HCT116 (cell line): ENCODE results near the gene WIPF3. TPM values are rescaled to one million over a fixed set of nuclear protein-coding genes. Genes with fewer than 3 reads are reported as not detected.
A peak's percentile ranks its signal among the peaks of the same experiment; 100 is the strongest.

Experiments used
- ATAC-seq: fragments of 200-7000 bp; cut with Tn5 transposase; 2 replicates; pipeline ENCODE4 v1.9.1; 2020; ENCODE audit warnings: mild to moderate bottlenecking, moderate library complexity
- BruUV-seq: library from RNA; stranded (reverse); fragments of 400-500 nt; replicated peaks from 2 replicates; lab custom pipeline; 2021; lab: Mats Ljungman, UMichigan
- CTCF ChIA-PET: fragments of 300-600 bp; sonication (Branson Sonifier 250); formaldehyde crosslinking; loops from one replicate; lab custom pipeline; 2021; ENCODE audit warnings: antibody characterized with exemption; lab: Charles Lee
- POLR2A ChIA-PET: fragments of 300-600, 350-600 bp; sonication (Branson Sonifier 250); formaldehyde crosslinking; loops from one replicate; lab custom pipeline; 2021; ENCODE audit warnings: antibody characterized with exemption; lab: Charles Lee
- RAD21 ChIA-PET, 2 experiments: fragments of 300-600 bp; sonication (Branson Sonifier 250); formaldehyde crosslinking; loops; one replicate each; lab custom pipeline; 2023; ENCODE audit warnings: low total read pairs in 2 of 2; ENCODE audit not compliant: uncharacterized antibody in 2 of 2, unreplicated experiment in 2 of 2, low non-redundant PET in 1 of 2; lab: Charles Lee
- DNase-seq: peaks from one replicate; pipeline ENCODE4 v3.0.0-alpha.2; 2010; ENCODE audit warnings: low read depth, low spot score
- H2AFZ ChIP-seq: fragments of 200-600 bp; shearing (Covaris generic), sonication (generic); 2 replicates; pipeline ENCODE4 v1.6.1; 2017; ENCODE audit warnings: low read depth, mixed run types, mixed read lengths, antibody characterized with exemption, low read length; ENCODE audit not compliant: poor library complexity, severe bottlenecking
- H3K27ac ChIP-seq: 2 replicates; pipeline ENCODE4 v1.5.1; 2012; ENCODE audit warnings: low read depth, low read length
- H3K27me3 ChIP-seq: fragments of 200-600 bp; sonication (generic); 2 replicates; pipeline ENCODE4 v1.6.1; 2016; ENCODE audit warnings: mixed run types, low read length, mixed read lengths; ENCODE audit not compliant: insufficient read depth
- H3K36me3 ChIP-seq, 2 experiments: fragments of 200-500 bp in 1 of 2; fragments of 200-600 bp in 1 of 2; sonication (Bioruptor generic) in 1 of 2; sonication (generic) in 1 of 2; 2 replicates each; pipeline versions ENCODE4 v1.5.1 to v1.6.1; 2014 to 2016; ENCODE audit warnings: low read length in 2 of 2, inconsistent platforms in 1 of 2, mixed read lengths in 1 of 2, mixed run types in 1 of 2; ENCODE audit not compliant: insufficient read depth in 2 of 2, control insufficient read depth in 1 of 2
- H3K4me1 ChIP-seq, 2 experiments: fragments of 200-600 bp in 1 of 2; sonication (generic) in 1 of 2; 2 replicates each; pipeline versions ENCODE4 v1.5.1 to v1.6.1; 2012 to 2017; ENCODE audit warnings: low read length in 2 of 2, inconsistent platforms in 1 of 2, mild to moderate bottlenecking in 1 of 2, mixed read lengths in 1 of 2, mixed run types in 1 of 2, moderate library complexity in 1 of 2; ENCODE audit not compliant: insufficient read depth in 2 of 2, control insufficient read depth in 1 of 2
- H3K4me2 ChIP-seq: fragments of 200-600 bp; sonication (generic); 2 replicates; pipeline ENCODE4 v1.6.1; 2017; ENCODE audit warnings: mixed run types, low read length, mixed read lengths
- H3K4me3 ChIP-seq, 2 experiments: fragments of 200-600 bp in 1 of 2; sonication (generic) in 1 of 2; replicated peaks in 1 of 2; 2 replicates each; pipeline ENCODE4 v1.5.1; 2011 to 2016; ENCODE audit warnings: low read length in 2 of 2, control low read depth in 1 of 2, low read depth in 1 of 2, mild to moderate bottlenecking in 1 of 2, mixed read lengths in 1 of 2, mixed run types in 1 of 2
- H3K79me2 ChIP-seq: fragments of 200-600 bp; sonication (generic); 2 replicates; pipeline ENCODE4 v1.6.1; 2017; ENCODE audit warnings: mild to moderate bottlenecking, mixed run types, low read length, moderate library complexity, mixed read lengths; ENCODE audit not compliant: insufficient read depth
- H3K9ac ChIP-seq: fragments of 200-600 bp; sonication (generic); 2 replicates; pipeline ENCODE4 v1.6.1; 2016; ENCODE audit warnings: low read length, mixed read lengths
- H3K9me2 ChIP-seq: fragments of 200-600 bp; sonication (generic), shearing (Covaris generic); 2 replicates; pipeline ENCODE4 v1.6.1; 2017; ENCODE audit warnings: mixed run types, mild to moderate bottlenecking, moderate library complexity; ENCODE audit not compliant: insufficient read depth
- H3K9me3 ChIP-seq, 2 experiments: fragments of 200-500 bp in 1 of 2; fragments of 200-600 bp in 1 of 2; sonication (Bioruptor generic) in 1 of 2; sonication (generic) in 1 of 2; 2 replicates each; pipeline ENCODE4 v1.6.1; 2014 to 2017; ENCODE audit warnings: low read length in 2 of 2, mixed read lengths in 2 of 2, inconsistent platforms in 1 of 2, low read depth in 1 of 2, mild to moderate bottlenecking in 1 of 2, mixed run types in 1 of 2, moderate library complexity in 1 of 2; ENCODE audit not compliant: control insufficient read depth in 1 of 2, insufficient read depth in 1 of 2
- H4K20me1 ChIP-seq: fragments of 200-600 bp; sonication (generic), shearing (Covaris generic); 2 replicates; pipeline ENCODE4 v1.6.1; 2017; ENCODE audit warnings: mixed run types, mild to moderate bottlenecking, moderate library complexity; ENCODE audit not compliant: insufficient read depth
- CBX3 ChIP-seq: IDR thresholded peaks from 2 replicates; pipeline ENCODE4 v1.6.1; 2012; ENCODE audit warnings: low read depth
- EZH2 ChIP-seq: fragments of 200-600 bp; sonication (generic); IDR thresholded peaks from 2 replicates; pipeline ENCODE4 v1.6.1; 2017; ENCODE audit warnings: antibody characterized with exemption, mixed run types
- FOSL1 ChIP-seq: IDR thresholded peaks from 2 replicates; pipeline ENCODE4 v1.6.1; 2012; ENCODE audit warnings: low read depth
- JUND ChIP-seq: IDR thresholded peaks from 2 replicates; pipeline ENCODE4 v1.6.1; 2012
- RAD21 ChIP-seq: IDR thresholded peaks from 2 replicates; pipeline ENCODE4 v1.6.1; 2012; ENCODE audit warnings: low read depth, mild to moderate bottlenecking
- SIN3A ChIP-seq: IDR thresholded peaks from 2 replicates; pipeline ENCODE4 v1.6.1; 2012; ENCODE audit warnings: low read depth
- SP1 ChIP-seq: IDR thresholded peaks from 2 replicates; pipeline ENCODE4 v1.6.1; 2012; ENCODE audit warnings: low read depth
- SRF ChIP-seq: IDR thresholded peaks from 2 replicates; pipeline ENCODE4 v1.6.1; 2012; ENCODE audit warnings: low read depth
- YY1 ChIP-seq: IDR thresholded peaks from 2 replicates; pipeline ENCODE4 v1.6.1; 2011; ENCODE audit warnings: low read length, low read depth, moderate library complexity, mild to moderate bottlenecking; ENCODE audit not compliant: insufficient replicate concordance; ENCODE audit errors: extremely low read depth
- ZFX ChIP-seq: fragments of 450-650 bp; IDR thresholded peaks from 2 replicates; pipeline ENCODE4 v1.6.1; 2017
- ZNF274 ChIP-seq: fragments of 200-500 bp; sonication (Bioruptor generic); IDR thresholded peaks from 2 replicates; pipeline ENCODE4 v1.6.1; 2014; ENCODE audit warnings: mild to moderate bottlenecking, low read depth, low read length, inconsistent platforms
- intact Hi-C: fragments of 100-400 bp; cut with micrococcal nuclease; formaldehyde crosslinking; loops from 2 replicates; pipeline ENCODE4 v1.10.0; 2022
- total RNA-seq: library from RNA; stranded (reverse); gene quantifications from one replicate; pipeline ENCODE4 v1.2.1, GENCODE V29; 2021; ENCODE audit not compliant: unreplicated experiment
- TF ChIP-seq, protein P1 (sequence below), 3 experiments: fragments of 200-600 bp in 1 of 3; sonication (generic) in 1 of 3; IDR thresholded peaks in 2 of 3; conservative IDR thresholded peaks in 1 of 3; 2 replicates each; pipeline ENCODE4 v1.5.1; 2012 to 2017; ENCODE audit warnings: low read depth in 2 of 3, low read length in 2 of 3, antibody characterized with exemption in 1 of 3, borderline replicate concordance in 1 of 3, control low read depth in 1 of 3, mild to moderate bottlenecking in 1 of 3, mixed read lengths in 1 of 3, mixed run types in 1 of 3, moderate library complexity in 1 of 3; ENCODE audit not compliant: insufficient read depth in 1 of 3
- TF ChIP-seq, protein P2 (sequence below): IDR thresholded peaks from 2 replicates; pipeline ENCODE4 v1.6.1; 2012
- TF ChIP-seq, protein P3 (sequence below): IDR thresholded peaks from 2 replicates; pipeline ENCODE4 v1.6.1; 2012

The WIPF3 gene
- total RNA-seq, 1 experiment from 2014 or later = 8.6 TPM

DNA sequence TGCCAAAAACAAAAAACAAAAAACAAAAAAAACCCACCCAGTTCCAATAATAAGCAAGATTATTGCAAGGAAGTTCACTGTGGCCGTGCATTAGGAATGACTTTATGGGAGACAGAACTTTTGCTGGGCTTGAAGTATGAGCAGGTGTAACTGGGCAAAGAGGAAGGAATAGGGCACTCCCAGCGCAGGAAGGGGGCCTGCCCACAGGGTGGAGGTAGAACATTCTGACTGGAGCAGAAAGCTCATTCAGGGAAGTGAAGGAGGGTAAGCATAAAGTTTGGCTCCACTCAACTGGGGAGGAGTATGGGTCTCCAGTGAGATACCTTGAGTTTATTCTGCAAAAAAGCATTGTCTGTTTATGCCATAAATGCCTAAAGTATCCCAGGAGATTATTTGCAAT, 42.1 kb upstream of the WIPF3 start:
- Histone ChIP-seq H4K20me1 (no peaks in the 10 kb centered on the region), H3K27me3 (no peaks in the 10 kb centered on the region), H3K4me1 (no peaks in the 10 kb centered on the region), H3K36me3 (no peaks in the 10 kb centered on the region), H2AFZ (no peak overlapping the region), H3K27ac (no peak overlapping the region), H3K4me2 (no peak overlapping the region), H3K9me2 (no peaks in the 10 kb centered on the region), H3K4me3 (no peak overlapping the region), H3K79me2 (no peaks in the 10 kb centered on the region), H3K9ac (no peak overlapping the region), H3K9me3 (no peaks in the 10 kb centered on the region)
- no peak for DNase-seq
- CTCF ChIA-PET = interaction anchor here (1.0 kb wide), 2 partner anchors 157 to 298 kb away, joined by 5 to 10 read pairs; no protein-coding TSS in a partner anchor
- POLR2A ChIA-PET = no interaction called here
- BruUV-seq = no TSS peak
- RAD21 ChIA-PET = interaction anchor here (0.9 to 1.4 kb wide), 2 partner anchors 157 kb away, joined by 3 to 4 read pairs; no protein-coding TSS in a partner anchor
- intact Hi-C loops = loop anchor here (1.0 to 5.0 kb wide), 2 partner anchors 157 to 308 kb away; no protein-coding TSS in a partner anchor
- TF ChIP-seq FOSL1 (no peak), CBX3 (no peak), RAD21 (peak; percentile 62)
- TF ChIP-seq, protein P1, sequence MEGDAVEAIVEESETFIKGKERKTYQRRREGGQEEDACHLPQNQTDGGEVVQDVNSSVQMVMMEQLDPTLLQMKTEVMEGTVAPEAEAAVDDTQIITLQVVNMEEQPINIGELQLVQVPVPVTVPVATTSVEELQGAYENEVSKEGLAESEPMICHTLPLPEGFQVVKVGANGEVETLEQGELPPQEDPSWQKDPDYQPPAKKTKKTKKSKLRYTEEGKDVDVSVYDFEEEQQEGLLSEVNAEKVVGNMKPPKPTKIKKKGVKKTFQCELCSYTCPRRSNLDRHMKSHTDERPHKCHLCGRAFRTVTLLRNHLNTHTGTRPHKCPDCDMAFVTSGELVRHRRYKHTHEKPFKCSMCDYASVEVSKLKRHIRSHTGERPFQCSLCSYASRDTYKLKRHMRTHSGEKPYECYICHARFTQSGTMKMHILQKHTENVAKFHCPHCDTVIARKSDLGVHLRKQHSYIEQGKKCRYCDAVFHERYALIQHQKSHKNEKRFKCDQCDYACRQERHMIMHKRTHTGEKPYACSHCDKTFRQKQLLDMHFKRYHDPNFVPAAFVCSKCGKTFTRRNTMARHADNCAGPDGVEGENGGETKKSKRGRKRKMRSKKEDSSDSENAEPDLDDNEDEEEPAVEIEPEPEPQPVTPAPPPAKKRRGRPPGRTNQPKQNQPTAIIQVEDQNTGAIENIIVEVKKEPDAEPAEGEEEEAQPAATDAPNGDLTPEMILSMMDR (IDR thresholded peaks at IDR 0.05 in 2 of 3, conservative IDR thresholded peaks at IDR 0.05 in 1 of 3; ENCODE audit: borderline replicate concordance in 1 of 3, insufficient read depth in 1 of 3, low read depth in 2 of 3, low read length in 2 of 3) = peak; percentile 41 to 59 (median 55); a peak in 5 of 6 replicates
- ATAC-seq = peak; percentile 90

DNA sequence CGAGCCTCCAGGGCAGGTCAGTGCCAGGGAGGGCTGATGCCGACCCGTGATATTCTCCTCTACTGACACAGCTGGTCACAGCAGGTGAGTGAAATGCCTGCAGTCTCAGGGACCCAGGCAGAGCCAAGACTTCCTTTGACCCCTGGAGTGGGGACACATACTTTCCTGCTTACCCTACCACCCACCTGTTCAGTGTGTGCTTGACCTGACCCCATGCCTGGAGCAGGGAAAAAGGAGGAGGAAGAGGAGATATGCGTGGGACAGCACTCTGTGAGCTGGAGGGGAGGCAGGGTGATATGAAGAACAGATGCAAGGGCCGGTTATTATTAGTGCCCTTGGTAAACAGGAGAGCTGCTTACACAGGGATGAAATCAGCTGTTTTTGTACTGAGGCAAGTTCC, 40.8 kb upstream of the WIPF3 start:
- intact Hi-C loops = no loop called here
- DNase-seq = no peak
- H3K4me2 ChIP-seq = no peak overlapping the region
- H3K4me3 ChIP-seq = no peak overlapping the region
- ChIA-PET RAD21 (no interaction called here), CTCF (interaction anchor here (0.5 to 0.7 kb wide), 2 partner anchors 156 to 221 kb away, joined by 3 read pairs; no protein-coding TSS in a partner anchor), POLR2A (no interaction called here)
- H3K27ac ChIP-seq = no peak overlapping the region
- H3K9me3 ChIP-seq = no peaks in the 10 kb centered on the region
- H3K9ac ChIP-seq = no peak overlapping the region
- no peaks in the 10 kb centered on the region for H3K36me3 ChIP-seq
- H3K27me3 ChIP-seq = no peaks in the 10 kb centered on the region
- no peaks in the 10 kb centered on the region for H3K4me1 ChIP-seq
- no peaks in the 10 kb centered on the region for H4K20me1 ChIP-seq
- ATAC-seq = no peak
- no peak overlapping the region for H2AFZ ChIP-seq
- no peaks in the 10 kb centered on the region for H3K79me2 ChIP-seq
- H3K9me2 ChIP-seq = no peaks in the 10 kb centered on the region
- no TSS peak for BruUV-seq
- TF ChIP-seq YY1 (no peak), ZFX (no peak), EZH2 (no peak), SP1 (no peak), SRF (no peak), JUND (no peak), RAD21 (no peak), ZNF274 (no peak), SIN3A (no peak)
- TF ChIP-seq, protein P2, sequence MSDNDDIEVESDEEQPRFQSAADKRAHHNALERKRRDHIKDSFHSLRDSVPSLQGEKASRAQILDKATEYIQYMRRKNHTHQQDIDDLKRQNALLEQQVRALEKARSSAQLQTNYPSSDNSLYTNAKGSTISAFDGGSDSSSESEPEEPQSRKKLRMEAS = no peak
- TF ChIP-seq, protein P3, sequence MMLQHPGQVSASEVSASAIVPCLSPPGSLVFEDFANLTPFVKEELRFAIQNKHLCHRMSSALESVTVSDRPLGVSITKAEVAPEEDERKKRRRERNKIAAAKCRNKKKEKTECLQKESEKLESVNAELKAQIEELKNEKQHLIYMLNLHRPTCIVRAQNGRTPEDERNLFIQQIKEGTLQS = no peak
- TF ChIP-seq, protein P1 (IDR thresholded peaks at IDR 0.05 in 2 of 3, conservative IDR thresholded peaks at IDR 0.05 in 1 of 3; ENCODE audit: borderline replicate concordance in 1 of 3, insufficient read depth in 1 of 3, low read depth in 2 of 3, low read length in 2 of 3) = no peak
